Activated naive CD4-positive, alpha-beta T cell treated with anti-CD3 and anti-CD28 coated beads, Interleukin-2, amount 50 U/mL, for 24 hours (primary cell): ENCODE data around the gene SAMD4A.

ENCODE experiments used
- H3K27ac Mint-ChIP-seq: one replicate; pipeline ENCODE4 v1.8.0; 2021; ENCODE audit warnings: mild to moderate bottlenecking, mixed read lengths
- H3K27me3 Mint-ChIP-seq: one replicate; pipeline ENCODE4 v1.8.0; 2021; ENCODE audit warnings: mixed read lengths
- H3K36me3 Mint-ChIP-seq: one replicate; pipeline ENCODE4 v1.8.0; 2021; ENCODE audit warnings: mixed read lengths
- H3K4me1 Mint-ChIP-seq: one replicate; pipeline ENCODE4 v1.8.0; 2021; ENCODE audit warnings: mixed read lengths
- H3K4me3 Mint-ChIP-seq: one replicate; pipeline ENCODE4 v1.8.0; 2021; ENCODE audit warnings: mild to moderate bottlenecking, mixed read lengths
- H3K9me3 Mint-ChIP-seq: one replicate; pipeline ENCODE4 v1.8.0; 2021; ENCODE audit warnings: mixed read lengths

The SAMD4A gene

GRCh38 chr14:54806616-54807015 is 239.7 kb downstream of the SAMD4A start:
- peaks cover under 1% of the 10 kb centered on the region for H3K27me3 Mint-ChIP-seq
- no peak overlapping the region for H3K4me3 Mint-ChIP-seq
- H3K27ac Mint-ChIP-seq = no peak overlapping the region
- H3K9me3 Mint-ChIP-seq = no peaks in the 10 kb centered on the region
- H3K4me1 Mint-ChIP-seq = peaks cover 6% of the 10 kb centered on the region
- no peaks in the 10 kb centered on the region for H3K36me3 Mint-ChIP-seq

- peaks cover 6% of the 10 kb centered on the region for H3K4me1 Mint-ChIP-seq
- H3K27me3 Mint-ChIP-seq = no peaks in the 10 kb centered on the region
- no peak overlapping the region for H3K4me3 Mint-ChIP-seq
- H3K36me3 Mint-ChIP-seq = no peaks in the 10 kb centered on the region
- H3K9me3 Mint-ChIP-seq = no peaks in the 10 kb centered on the region
- no peak overlapping the region for H3K27ac Mint-ChIP-seq
Observed at GRCh38 chr14:54807428-54807827, 240.5 kb downstream of the SAMD4A start.

GRCh38 chr14:54807881-54808280 is 241.0 kb downstream of the SAMD4A start:
- Mint-ChIP-seq H3K36me3 (no peaks in the 10 kb centered on the region), H3K4me3 (no peak overlapping the region), H3K4me1 (peaks cover 6% of the 10 kb centered on the region), H3K9me3 (no peaks in the 10 kb centered on the region), H3K27me3 (no peaks in the 10 kb centered on the region), H3K27ac (no peak overlapping the region)

GRCh38 chr14:54808326-54809161 is 241.6 kb downstream of the SAMD4A start:
- H3K36me3 Mint-ChIP-seq = no peaks in the 10 kb centered on the region
- no peaks in the 10 kb centered on the region for H3K9me3 Mint-ChIP-seq
- H3K4me1 Mint-ChIP-seq = peaks cover 6% of the 10 kb centered on the region
- no peak overlapping the region for H3K27ac Mint-ChIP-seq
- no peaks in the 10 kb centered on the region for H3K27me3 Mint-ChIP-seq
- no peak overlapping the region for H3K4me3 Mint-ChIP-seq

- H3K27me3 Mint-ChIP-seq = no peaks in the 10 kb centered on the region
- no peak overlapping the region for H3K27ac Mint-ChIP-seq
- H3K4me1 Mint-ChIP-seq = peaks cover 6% of the 10 kb centered on the region
- no peaks in the 10 kb centered on the region for H3K36me3 Mint-ChIP-seq
- H3K9me3 Mint-ChIP-seq = no peaks in the 10 kb centered on the region
- H3K4me3 Mint-ChIP-seq = no peak overlapping the region
Observed at GRCh38 chr14:54809767-54810166, 242.8 kb downstream of the SAMD4A start.

- Mint-ChIP-seq H3K9me3 (no peaks in the 10 kb centered on the region), H3K36me3 (no peaks in the 10 kb centered on the region), H3K4me1 (no peaks in the 10 kb centered on the region), H3K27ac (no peak overlapping the region), H3K27me3 (no peaks in the 10 kb centered on the region), H3K4me3 (no peak overlapping the region)
Observed at GRCh38 chr14:54812617-54813016, 245.7 kb downstream of the SAMD4A start.

GRCh38 chr14:54813081-54813480 is 246.2 kb downstream of the SAMD4A start:
- Mint-ChIP-seq H3K36me3 (no peaks in the 10 kb centered on the region), H3K4me1 (no peaks in the 10 kb centered on the region), H3K9me3 (no peaks in the 10 kb centered on the region), H3K27ac (no peak overlapping the region), H3K4me3 (no peak overlapping the region), H3K27me3 (no peaks in the 10 kb centered on the region)

- no peaks in the 10 kb centered on the region for H3K9me3 Mint-ChIP-seq
- H3K27me3 Mint-ChIP-seq = no peaks in the 10 kb centered on the region
- no peaks in the 10 kb centered on the region for H3K4me1 Mint-ChIP-seq
- H3K4me3 Mint-ChIP-seq = no peak overlapping the region
- no peaks in the 10 kb centered on the region for H3K36me3 Mint-ChIP-seq
- H3K27ac Mint-ChIP-seq = no peak overlapping the region
Observed at GRCh38 chr14:54814076-54814475, 247.1 kb downstream of the SAMD4A start.

GRCh38 chr14:54815016-54815415 is 248.1 kb downstream of the SAMD4A start:
- H3K9me3 Mint-ChIP-seq = no peaks in the 10 kb centered on the region
- no peak overlapping the region for H3K27ac Mint-ChIP-seq
- H3K27me3 Mint-ChIP-seq = peaks cover 3% of the 10 kb centered on the region
- no peaks in the 10 kb centered on the region for H3K4me1 Mint-ChIP-seq
- peaks cover 1% of the 10 kb centered on the region for H3K36me3 Mint-ChIP-seq
- H3K4me3 Mint-ChIP-seq = no peak overlapping the region

- Mint-ChIP-seq H3K27me3 (peaks cover 4% of the 10 kb centered on the region), H3K4me3 (no peak overlapping the region), H3K36me3 (peaks cover 1% of the 10 kb centered on the region), H3K4me1 (no peaks in the 10 kb centered on the region), H3K27ac (no peak overlapping the region), H3K9me3 (no peaks in the 10 kb centered on the region)
Observed at GRCh38 chr14:54815515-54815914, 248.6 kb downstream of the SAMD4A start.

- no peak overlapping the region for H3K27ac Mint-ChIP-seq
- no peaks in the 10 kb centered on the region for H3K9me3 Mint-ChIP-seq
- peaks cover 1% of the 10 kb centered on the region for H3K36me3 Mint-ChIP-seq
- no peaks in the 10 kb centered on the region for H3K4me1 Mint-ChIP-seq
- H3K27me3 Mint-ChIP-seq = peaks cover 4% of the 10 kb centered on the region
- no peak overlapping the region for H3K4me3 Mint-ChIP-seq
Observed at GRCh38 chr14:54816450-54816849, 249.5 kb downstream of the SAMD4A start.

GRCh38 chr14:54817506-54817905 is 250.6 kb downstream of the SAMD4A start:
- Mint-ChIP-seq H3K4me3 (no peak overlapping the region), H3K36me3 (peaks cover 1% of the 10 kb centered on the region), H3K27me3 (peaks cover 4% of the 10 kb centered on the region), H3K9me3 (no peaks in the 10 kb centered on the region), H3K4me1 (no peaks in the 10 kb centered on the region), H3K27ac (no peak overlapping the region)

- no peaks in the 10 kb centered on the region for H3K9me3 Mint-ChIP-seq
- peaks cover 4% of the 10 kb centered on the region for H3K27me3 Mint-ChIP-seq
- H3K4me1 Mint-ChIP-seq = no peaks in the 10 kb centered on the region
- H3K27ac Mint-ChIP-seq = no peak overlapping the region
- no peak overlapping the region for H3K4me3 Mint-ChIP-seq
- H3K36me3 Mint-ChIP-seq = peaks cover 1% of the 10 kb centered on the region
Observed at GRCh38 chr14:54818201-54819133, 251.5 kb downstream of the SAMD4A start.

- Mint-ChIP-seq H3K27me3 (peaks cover 4% of the 10 kb centered on the region), H3K9me3 (peaks cover 27% of the 10 kb centered on the region), H3K4me3 (no peak overlapping the region), H3K36me3 (peaks cover 3% of the 10 kb centered on the region), H3K4me1 (no peaks in the 10 kb centered on the region), H3K27ac (no peak overlapping the region)
Observed at GRCh38 chr14:54822685-54823084, 255.8 kb downstream of the SAMD4A start.

GRCh38 chr14:54823757-54824549 is 257.0 kb downstream of the SAMD4A start:
- Mint-ChIP-seq H3K27ac (no peak overlapping the region), H3K4me3 (no peak overlapping the region), H3K36me3 (peaks cover 3% of the 10 kb centered on the region), H3K27me3 (peaks cover 4% of the 10 kb centered on the region), H3K4me1 (no peaks in the 10 kb centered on the region), H3K9me3 (peaks cover 27% of the 10 kb centered on the region)
